Astrocyte of the spinal cord (primary cell): ENCODE data around the gene UBE2Q2.
A peak's percentile ranks its signal among the peaks of the same experiment; 100 is the strongest.
"Not testable (repeated sequence)": the region's sequence is repeated elsewhere in the genome, so short reads cannot be mapped to it uniquely, and the experiment has no call there.

Source experiments
- DNase-seq: peaks from one replicate; pipeline ENCODE4 v3.0.0; 2011; ENCODE audit warnings: low read depth, low spot score
- H3K4me3 ChIP-seq: 2 replicates; pipeline ENCODE4 v1.5.1; 2011; ENCODE audit warnings: low read depth, mild to moderate bottlenecking, low read length, moderate library complexity
- CTCF ChIP-seq: IDR thresholded peaks from 2 replicates; pipeline ENCODE4 v1.5.1; 2012; ENCODE audit warnings: low read depth, mild to moderate bottlenecking, low read length, inconsistent platforms
- in situ Hi-C: cut with HindIII; loops from 2 replicates; pipeline ENCODE4 v1.10.0; 2017; ENCODE audit warnings: low sequenced_read_pairs

UBE2Q2 gene

DNA sequence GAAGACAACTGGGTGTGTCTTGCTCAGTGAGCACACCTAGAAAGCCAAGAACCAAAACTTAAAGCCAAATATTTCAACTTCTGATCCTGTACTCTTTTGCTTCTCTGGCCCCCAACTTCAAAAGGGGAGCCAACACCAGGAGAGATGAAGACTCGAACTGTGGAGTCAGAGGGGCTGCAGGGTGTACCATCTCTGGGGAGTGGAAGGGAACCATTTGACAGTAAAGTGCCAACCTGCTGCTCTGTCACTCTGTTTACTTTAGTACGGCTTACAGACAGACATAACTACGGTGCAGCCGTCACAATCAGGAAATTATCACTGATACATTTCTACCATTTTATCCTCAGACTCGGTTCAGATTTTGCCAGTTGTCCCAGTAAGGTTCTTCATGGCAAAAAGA is 62.0 kb downstream of the UBE2Q2 start:
- in situ Hi-C loops = no loop called here
- H3K4me3 ChIP-seq = no peak overlapping the region
- TF ChIP-seq CTCF = no peak
- no peak for DNase-seq

GRCh38 chr15:75910355-75910754 is 67.1 kb downstream of the UBE2Q2 start:
- H3K4me3 ChIP-seq, in situ Hi-C loops, DNase-seq: not testable (repeated sequence)

GRCh38 chr15:75916978-75917377 is 73.7 kb downstream of the UBE2Q2 start:
- in situ Hi-C loops = no loop called here
- no peak for TF ChIP-seq CTCF
- DNase-seq = no peak
- H3K4me3 ChIP-seq = no peak overlapping the region

GRCh38 chr15:75918135-75918534 is 74.9 kb downstream of the UBE2Q2 start:
- TF ChIP-seq CTCF = no peak
- in situ Hi-C loops = no loop called here

GRCh38 chr15:75920079-75920478 is 76.8 kb downstream of the UBE2Q2 start:
- DNase-seq = peak; percentile 64
- H3K4me3 ChIP-seq = no peak overlapping the region
- TF ChIP-seq CTCF = no peak
- in situ Hi-C loops = no loop called here

More at GRCh38 chr15:75918135-75918534, 74.9 kb downstream of the UBE2Q2 start:
- H3K4me3 ChIP-seq = no peak overlapping the region
- no peak for DNase-seq

GRCh38 chr15:75921732-75922703 is 78.8 kb downstream of the UBE2Q2 start:
- TF ChIP-seq CTCF = peak; percentile 42
- peak; percentile 50 for DNase-seq
- no peak overlapping the region for H3K4me3 ChIP-seq
- in situ Hi-C loops = no loop called here

DNA sequence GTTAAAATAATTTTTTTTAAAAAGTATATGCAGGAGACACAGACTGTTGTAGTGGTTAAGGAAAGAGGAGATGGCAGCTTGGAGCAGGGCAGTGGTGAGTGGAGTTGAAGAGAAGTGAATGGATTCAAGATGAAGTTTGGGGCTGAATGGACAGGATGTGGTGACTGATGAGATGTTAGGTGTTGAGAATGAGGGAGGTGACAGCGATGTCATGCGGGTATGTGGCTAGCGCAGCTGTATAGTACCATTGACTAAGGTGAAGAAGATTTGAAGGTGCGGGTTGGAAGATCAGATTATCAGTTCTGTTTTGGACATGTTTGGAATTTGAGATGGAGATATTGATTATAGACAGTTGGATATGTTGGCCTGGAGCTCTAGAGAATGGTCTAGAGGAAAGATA is 80.5 kb downstream of the UBE2Q2 start:
- in situ Hi-C loops = no loop called here
- no peak for DNase-seq
- H3K4me3 ChIP-seq = no peak overlapping the region
- no peak for TF ChIP-seq CTCF
